Neural cell (in vitro differentiated cells): ENCODE data around the gene DUSP28. TPM values are rescaled to one million over a fixed set of nuclear protein-coding genes. Genes with fewer than 3 reads are reported as not detected.
"Not testable (repeated sequence)": the region's sequence is repeated elsewhere in the genome, so short reads cannot be mapped to it uniquely, and the experiment has no call there.

Experiments used
- H2AFZ ChIP-seq: fragments of 200-600, 300-800 bp; sonication (generic), shearing (Covaris generic); 2 replicates; pipeline ENCODE4 v1.6.0; 2014; ENCODE audit warnings: low read depth, mild to moderate bottlenecking, antibody characterized with exemption, low read length, moderate library complexity
- H3F3A ChIP-seq: fragments of 200-600 bp; shearing (Covaris generic); 2 replicates; pipeline ENCODE4 v1.6.1; 2016; ENCODE audit warnings: mild to moderate bottlenecking, moderate library complexity, mixed read lengths, antibody characterized with exemption, low read length; ENCODE audit not compliant: insufficient read depth, poor library complexity, severe bottlenecking
- H3K27ac ChIP-seq: fragments of 200-600, 300-800 bp; sonication (generic), shearing (Covaris generic); 2 replicates; pipeline ENCODE4 v1.5.1; 2014; ENCODE audit warnings: mild to moderate bottlenecking, low read length, moderate library complexity
- H3K27me3 ChIP-seq: fragments of 300-800, 200-600 bp; sonication (generic), shearing (Covaris generic); 2 replicates; pipeline ENCODE4 v1.6.0; 2014; ENCODE audit warnings: mild to moderate bottlenecking, low read depth, low read length, moderate library complexity; ENCODE audit not compliant: insufficient read depth
- H3K36me3 ChIP-seq: fragments of 300-800, 200-600 bp; sonication (generic), shearing (Covaris generic); 2 replicates; pipeline ENCODE4 v1.5.1; 2014; ENCODE audit warnings: mild to moderate bottlenecking, antibody characterized with exemption, low read length, moderate library complexity; ENCODE audit not compliant: insufficient read depth
- H3K4me2 ChIP-seq: fragments of 300-800, 200-600 bp; sonication (generic), shearing (Covaris generic); 2 replicates; pipeline ENCODE4 v1.6.0; 2014; ENCODE audit warnings: mild to moderate bottlenecking, low read length
- H3K4me3 ChIP-seq: fragments of 300-800, 200-600 bp; sonication (generic), shearing (Covaris generic); 2 replicates; pipeline ENCODE4 v1.5.1; 2014; ENCODE audit warnings: mild to moderate bottlenecking, low read length, moderate library complexity
- H3K79me2 ChIP-seq: fragments of 200-600 bp; shearing (Covaris generic); replicated peaks from 2 replicates; pipeline ENCODE4 v1.6.0; 2014; ENCODE audit warnings: mild to moderate bottlenecking, low read length, moderate library complexity; ENCODE audit not compliant: insufficient read depth
- H3K9ac ChIP-seq: fragments of 300-800, 200-600 bp; sonication (generic), shearing (Covaris generic); 2 replicates; pipeline ENCODE4 v1.6.1; 2016; ENCODE audit warnings: mild to moderate bottlenecking, low read length, mixed read lengths
- H3K9me2 ChIP-seq: fragments of 200-600 bp; shearing (Covaris generic); 2 replicates; pipeline ENCODE4 v1.6.1; 2016; ENCODE audit warnings: mild to moderate bottlenecking, low read length, mixed read lengths; ENCODE audit not compliant: insufficient read depth
- H3K9me3 ChIP-seq: fragments of 200-600, 300-800 bp; sonication (generic), shearing (Covaris generic); 2 replicates; pipeline ENCODE4 v1.6.1; 2016; ENCODE audit warnings: mild to moderate bottlenecking, mixed run types, low read length, moderate library complexity, mixed read lengths
- H4K20me1 ChIP-seq: fragments of 200-600 bp; shearing (Covaris generic); 2 replicates; pipeline ENCODE4 v1.6.1; 2016; ENCODE audit warnings: mild to moderate bottlenecking, mixed run types; ENCODE audit not compliant: insufficient read depth
- EP300 ChIP-seq: fragments of 450-650 bp; conservative IDR thresholded peaks from 2 replicates; pipeline ENCODE4 v1.6.1; 2014; ENCODE audit warnings: antibody characterized with exemption, mild to moderate bottlenecking, moderate library complexity; ENCODE audit not compliant: poor library complexity, severe bottlenecking
- EZH2 ChIP-seq: fragments of 200-600, 300-800 bp; shearing (Covaris generic), sonication (generic); IDR thresholded peaks from 2 replicates; pipeline ENCODE4 v1.6.1; 2014; ENCODE audit warnings: antibody characterized with exemption, low read length, borderline replicate concordance, mild to moderate bottlenecking; ENCODE audit not compliant: insufficient read depth, poor library complexity, severe bottlenecking
- MXI1 ChIP-seq: fragments of 450-650 bp; conservative IDR thresholded peaks from 2 replicates; pipeline ENCODE4 v1.6.1; 2014; ENCODE audit warnings: antibody characterized with exemption, mild to moderate bottlenecking; ENCODE audit not compliant: poor library complexity, severe bottlenecking
- POLR2AphosphoS5 ChIP-seq: IDR thresholded peaks from 2 replicates; pipeline ENCODE4 v1.6.1; 2012
- RAD21 ChIP-seq: fragments of 450-650 bp; conservative IDR thresholded peaks from 2 replicates; pipeline ENCODE4 v1.6.1; 2014; ENCODE audit warnings: antibody characterized with exemption, mild to moderate bottlenecking, moderate library complexity
- REST ChIP-seq: IDR thresholded peaks from 2 replicates; pipeline ENCODE4 v1.6.1; 2012; ENCODE audit warnings: borderline replicate concordance
- SMC3 ChIP-seq: fragments of 450-650 bp; conservative IDR thresholded peaks from 2 replicates; pipeline ENCODE4 v1.6.1; 2014; ENCODE audit warnings: antibody characterized with exemption, mild to moderate bottlenecking, moderate library complexity; ENCODE audit not compliant: poor library complexity
- TAF1 ChIP-seq: IDR thresholded peaks from 2 replicates; pipeline ENCODE4 v1.6.1; 2012; ENCODE audit warnings: low read depth
- polyA plus RNA-seq: library from polyadenylated mRNA; depleted of rRNA; stranded (reverse); fragments of >200 nt; gene quantifications from 2 replicates; pipeline ENCODE4 v1.2.3, GENCODE V29; 2014
- TF ChIP-seq, protein P1 (sequence below): fragments of 450-650 bp; IDR thresholded peaks from 2 replicates; pipeline ENCODE4 v1.5.1; 2014; ENCODE audit warnings: antibody characterized with exemption, mild to moderate bottlenecking, moderate library complexity; ENCODE audit not compliant: poor library complexity, severe bottlenecking

Gene DUSP28
- polyA plus RNA-seq, 1 donor from 2014 or later, result 26.6 TPM

- Histone ChIP-seq H3K9me3 (peaks cover 11% of the 10 kb centered on the region), H3K79me2 (no peaks in the 10 kb centered on the region), H4K20me1 (no peaks in the 10 kb centered on the region), H3K4me2 (no peak overlapping the region), H3K27ac (no peak overlapping the region), H3K9ac (no peak overlapping the region), H3K9me2 (no peaks in the 10 kb centered on the region), H3K4me3 (no peak overlapping the region), H3K36me3 (peaks cover 4% of the 10 kb centered on the region), H3K27me3 (peaks cover 11% of the 10 kb centered on the region), H3F3A (no peaks in the 10 kb centered on the region), H2AFZ (no peak overlapping the region)
- TF ChIP-seq SMC3, result no peak
- no peak for TF ChIP-seq MXI1
- TF ChIP-seq, protein P1, sequence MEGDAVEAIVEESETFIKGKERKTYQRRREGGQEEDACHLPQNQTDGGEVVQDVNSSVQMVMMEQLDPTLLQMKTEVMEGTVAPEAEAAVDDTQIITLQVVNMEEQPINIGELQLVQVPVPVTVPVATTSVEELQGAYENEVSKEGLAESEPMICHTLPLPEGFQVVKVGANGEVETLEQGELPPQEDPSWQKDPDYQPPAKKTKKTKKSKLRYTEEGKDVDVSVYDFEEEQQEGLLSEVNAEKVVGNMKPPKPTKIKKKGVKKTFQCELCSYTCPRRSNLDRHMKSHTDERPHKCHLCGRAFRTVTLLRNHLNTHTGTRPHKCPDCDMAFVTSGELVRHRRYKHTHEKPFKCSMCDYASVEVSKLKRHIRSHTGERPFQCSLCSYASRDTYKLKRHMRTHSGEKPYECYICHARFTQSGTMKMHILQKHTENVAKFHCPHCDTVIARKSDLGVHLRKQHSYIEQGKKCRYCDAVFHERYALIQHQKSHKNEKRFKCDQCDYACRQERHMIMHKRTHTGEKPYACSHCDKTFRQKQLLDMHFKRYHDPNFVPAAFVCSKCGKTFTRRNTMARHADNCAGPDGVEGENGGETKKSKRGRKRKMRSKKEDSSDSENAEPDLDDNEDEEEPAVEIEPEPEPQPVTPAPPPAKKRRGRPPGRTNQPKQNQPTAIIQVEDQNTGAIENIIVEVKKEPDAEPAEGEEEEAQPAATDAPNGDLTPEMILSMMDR, result no peak
- TF ChIP-seq POLR2AphosphoS5, result no peak
- TF ChIP-seq EZH2, result no peak
- no peak for TF ChIP-seq RAD21
- TF ChIP-seq REST, result no peak
Measured at GRCh38 chr2:240520974-240521350, 39.2 kb upstream of the DUSP28 start.

DNA sequence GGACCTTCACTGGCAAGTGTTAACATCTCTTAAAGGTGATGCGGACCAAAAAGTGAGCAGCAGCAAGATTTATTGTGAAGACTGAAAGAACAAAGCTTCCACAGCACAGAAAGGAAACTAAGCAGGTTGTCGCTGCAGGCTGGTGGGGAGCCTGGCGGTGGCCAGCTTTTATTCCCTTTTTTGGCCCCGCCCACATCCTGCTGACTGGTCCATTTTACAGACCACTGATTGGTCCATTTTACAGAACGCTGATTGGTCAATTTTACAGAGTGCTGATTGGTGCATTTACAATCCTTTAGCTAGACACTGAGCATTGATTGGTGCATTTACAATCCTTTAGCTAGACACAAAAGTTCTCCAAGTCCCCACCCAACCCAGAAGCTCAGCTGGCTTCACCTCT lies 38.3 kb upstream of the DUSP28 start:
- Histone ChIP-seq H3K27me3 (peaks cover 11% of the 10 kb centered on the region), H3K9me3 (peaks cover 14% of the 10 kb centered on the region)
- not testable (repeated sequence) for H3K36me3 ChIP-seq, H3K9ac ChIP-seq, H2AFZ ChIP-seq, H3K4me3 ChIP-seq, H3K9me2 ChIP-seq, H4K20me1 ChIP-seq, H3F3A ChIP-seq, H3K27ac ChIP-seq, H3K79me2 ChIP-seq, H3K4me2 ChIP-seq

DNA sequence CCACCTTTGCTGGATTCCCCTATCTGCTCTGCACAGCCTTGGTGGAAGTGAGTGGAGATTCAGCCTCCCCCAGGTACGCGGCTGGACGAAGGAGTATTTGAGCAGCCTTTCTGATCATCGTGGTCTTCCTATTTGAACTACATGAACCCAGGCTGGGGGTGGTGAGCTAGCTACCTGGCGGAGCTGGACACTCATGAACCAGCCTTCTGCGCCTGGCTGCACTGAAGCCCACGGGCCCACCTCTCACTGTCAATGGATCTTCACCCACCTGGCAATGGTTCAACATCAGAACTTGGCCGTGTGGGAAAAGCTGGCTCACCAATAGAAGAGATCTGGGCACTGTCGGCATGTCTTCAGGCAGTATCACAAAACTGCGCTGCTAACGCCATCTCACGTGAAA lies 37.8 kb upstream of the DUSP28 start:
- Histone ChIP-seq H3F3A (no peaks in the 10 kb centered on the region), H3K79me2 (no peaks in the 10 kb centered on the region), H3K27ac (no peak overlapping the region), H3K9me2 (no peaks in the 10 kb centered on the region), H3K4me3 (no peak overlapping the region), H2AFZ (no peak overlapping the region), H4K20me1 (no peaks in the 10 kb centered on the region), H3K4me2 (no peak overlapping the region), H3K9ac (no peak overlapping the region), H3K27me3 (peaks cover 11% of the 10 kb centered on the region), H3K36me3 (peaks cover 4% of the 10 kb centered on the region), H3K9me3 (peaks cover 14% of the 10 kb centered on the region)
- no peak for TF ChIP-seq TAF1
- TF ChIP-seq EP300, result no peak
- no peak for TF ChIP-seq MXI1
- TF ChIP-seq, protein P1, result no peak
- TF ChIP-seq EZH2, result no peak
